ENCODE results near the gene AMN. TPM values are rescaled to one million over a fixed set of nuclear protein-coding genes. Genes with fewer than 3 reads are reported as not detected.
A peak's percentile ranks its signal among the peaks of the same experiment; 100 is the strongest.
"Not testable (repeated sequence)": the region's sequence is repeated elsewhere in the genome, so short reads cannot be mapped to it uniquely, and the experiment has no call there.

AMN gene
- total RNA-seq = 1 to 10 TPM in 1 of 2 donors, not detected in 1; 6.0 TPM

- H3K27me3 ChIP-seq = peaks cover 0 to 13% of the 10 kb centered on the region in 2 donors
- intact Hi-C loops (cut with DNase I) = loop anchor here (10.0 kb wide), 1 partner anchor 228 kb away; no protein-coding TSS in a partner anchor
- DNase-seq (no peak), ATAC-seq (peak; percentile 29)
- H3K4me1 ChIP-seq = peaks cover 8% of the 10 kb centered on the region
- H3K4me3 ChIP-seq = no peak within 1 kb of the TSS
- TF ChIP-seq POLR2A (IDR thresholded peaks at IDR 0.05) (no peak), CTCF (IDR thresholded peaks at IDR 0.05) (no peak)
- no peak within 1 kb of the TSS for H3K27ac ChIP-seq
- H3K36me3 ChIP-seq (replicated peaks in 1 of 2; ENCODE audit: insufficient read depth in 1 of 2, low read depth in 2 of 2) = no peaks in the 10 kb centered on the region
- no peaks in the 10 kb centered on the region for H3K9me3 ChIP-seq
- WGBS, 2 donors = 4 to 23% methylated on average over 12 to 55 of the region's 56 CpGs
Measured at GRCh38 chr14:102922490-102923200, at the start of gene AMN. Gene AMN, plus strand, starts transcription at chr14:102922663. Its CDS starts 26 bp downstream, at chr14:102922689.

- TF ChIP-seq CTCF (IDR thresholded peaks at IDR 0.05) (no peak), POLR2A (IDR thresholded peaks at IDR 0.05) (no peak)
- H3K4me1 ChIP-seq = peaks cover 11% of the 10 kb centered on the region
- no peak overlapping the region for H3K4me3 ChIP-seq
- intact Hi-C loops (cut with DNase I) = no loop called here
- 51 to 60% methylated on average over 7 of the region's 7 CpGs for WGBS, 2 donors
- no peaks in the 10 kb centered on the region for H3K27me3 ChIP-seq
- H3K9me3 ChIP-seq = no peaks in the 10 kb centered on the region
- ATAC-seq = no peak
- peaks cover 0 to 11% of the 10 kb centered on the region in 2 donors for H3K36me3 ChIP-seq (replicated peaks in 1 of 2; ENCODE audit: insufficient read depth in 1 of 2, low read depth in 2 of 2)
- no peak overlapping the region for H3K27ac ChIP-seq
- DNase-seq = no peak
Measured at GRCh38 chr14:102873131-102873530, 49.3 kb upstream of the AMN start.

- intact Hi-C loops (cut with DNase I) = no loop called here
- DNase-seq = no peak
- H3K27me3 ChIP-seq = no peaks in the 10 kb centered on the region
- H3K4me1 ChIP-seq = peaks cover 11% of the 10 kb centered on the region
- ATAC-seq = no peak
- 26 to 48% methylated on average over 7 of the region's 7 CpGs for WGBS, 2 donors
- peaks cover 0 to 11% of the 10 kb centered on the region in 2 donors for H3K36me3 ChIP-seq (replicated peaks in 1 of 2; ENCODE audit: insufficient read depth in 1 of 2, low read depth in 2 of 2)
- H3K4me3 ChIP-seq = no peak overlapping the region
- no peak overlapping the region for H3K27ac ChIP-seq
- no peaks in the 10 kb centered on the region for H3K9me3 ChIP-seq
- no peak for TF ChIP-seq POLR2A (IDR thresholded peaks at IDR 0.05)
- TF ChIP-seq CTCF (IDR thresholded peaks at IDR 0.05) = no peak
Measured at GRCh38 chr14:102873546-102874061, 48.9 kb upstream of the AMN start.

- Histone ChIP-seq H3K4me3 (no peak overlapping the region), H3K27me3 (no peaks in the 10 kb centered on the region), H3K27ac (no peak overlapping the region), H3K36me3 (replicated peaks in 1 of 2; ENCODE audit: insufficient read depth in 1 of 2, low read depth in 2 of 2) (peaks cover 0 to 11% of the 10 kb centered on the region in 2 donors), H3K9me3 (no peaks in the 10 kb centered on the region), H3K4me1 (peaks cover 11% of the 10 kb centered on the region)
- intact Hi-C loops (cut with DNase I) = no loop called here
- no peak for ATAC-seq
- WGBS, 2 donors = 85 to 93% methylated on average over 2 of the region's 2 CpGs
- TF ChIP-seq POLR2A (IDR thresholded peaks at IDR 0.05) (no peak), CTCF (IDR thresholded peaks at IDR 0.05) (no peak)
- no peak for DNase-seq
Measured at GRCh38 chr14:102875652-102876051, 46.8 kb upstream of the AMN start.

GRCh38 chr14:102877511-102877910 is 45.0 kb upstream of the AMN start:
- ATAC-seq; H3K27me3 ChIP-seq; DNase-seq; H3K27ac ChIP-seq; H3K9me3 ChIP-seq; H3K4me3 ChIP-seq; intact Hi-C loops (cut with DNase I): not testable (repeated sequence)
- Histone ChIP-seq H3K36me3 (replicated peaks in 1 of 2; ENCODE audit: insufficient read depth in 1 of 2, low read depth in 2 of 2) (peaks cover 0 to 11% of the 10 kb centered on the region in 2 donors), H3K4me1 (peaks cover 11% of the 10 kb centered on the region)
- 93 to 99% methylated on average over 10 of the region's 10 CpGs for WGBS, 2 donors
